ENCODE data around the gene PAX3.

GRCh38 chr2:222159221-222159620, 139.6 kb downstream of the PAX3 start:
- TF ChIP-seq CTCF (IDR thresholded peaks at IDR 0.05; ENCODE audit: low read depth, low read length, missing input control) = no peak
- no peak for TF ChIP-seq GABPA (IDR thresholded peaks at IDR 0.05 in 1 of 2, conservative IDR thresholded peaks at IDR 0.05 in 1 of 2)
- TF ChIP-seq JUND (IDR thresholded peaks at IDR 0.05) = no peak
- TF ChIP-seq ZBTB33 (IDR thresholded peaks at IDR 0.05) = no peak
- TF ChIP-seq HNF4A (conservative IDR thresholded peaks at IDR 0.05) = no peak
- no peak for TF ChIP-seq YY1 (IDR thresholded peaks at IDR 0.05)
